GM18909 (cell line): Measurements from ENCODE around the gene FALEC.

Source experiments
- ATAC-seq: cut with Tn5 transposase; IDR thresholded peaks from one replicate; pipeline ENCODE4 v1.9.1; 2021; ENCODE audit warnings: mild to moderate bottlenecking; ENCODE audit not compliant: unreplicated experiment, poor library complexity

The FALEC gene

GRCh38 chr1:150543500-150544143 is 28.1 kb downstream of the FALEC start:
- ATAC-seq: no peak

- no peak for ATAC-seq
These were observed 28.7 kb downstream of the FALEC start for GRCh38 chr1:150544204-150544603.

GRCh38 chr1:150545486-150546032 is 30.0 kb downstream of the FALEC start:
- ATAC-seq: no peak

- no peak for ATAC-seq
These were observed 30.9 kb downstream of the FALEC start for GRCh38 chr1:150546294-150546937.

GRCh38 chr1:150548324-150548631 is 32.7 kb downstream of the FALEC start:
- ATAC-seq: no peak

- peak; percentile 52 for ATAC-seq
These were observed 33.3 kb downstream of the FALEC start, which contains the start of gene ADAMTSL4 for GRCh38 chr1:150548632-150549495. TSS of gene ADAMTSL4 (plus strand) at chr1:150549408. CDS start at chr1:150552289, 2,881 bp downstream.

GRCh38 chr1:150549496-150550221 is 34.1 kb downstream of the FALEC start:
- no peak for ATAC-seq

GRCh38 chr1:150550222-150551050 is 34.9 kb downstream of the FALEC start:
- no peak for ATAC-seq

GRCh38 chr1:150551051-150551783 is 35.7 kb downstream of the FALEC start:
- no peak for ATAC-seq

- ATAC-seq: no peak
These were observed 36.2 kb downstream of the FALEC start for GRCh38 chr1:150551784-150552127.

GRCh38 chr1:150552128-150552910 is 36.8 kb downstream of the FALEC start:
- no peak for ATAC-seq

GRCh38 chr1:150552911-150553289 is 37.3 kb downstream of the FALEC start:
- ATAC-seq: no peak

- ATAC-seq: no peak
These were observed 38.0 kb downstream of the FALEC start for GRCh38 chr1:150553392-150554085.

- no peak for ATAC-seq
These were observed 38.5 kb downstream of the FALEC start for GRCh38 chr1:150554086-150554452.

GRCh38 chr1:150555198-150555970 is 39.8 kb downstream of the FALEC start:
- ATAC-seq: no peak

- no peak for ATAC-seq
These were observed 40.7 kb downstream of the FALEC start for GRCh38 chr1:150555971-150556865.
